ENCODE data around the gene AMPH. TPM values are rescaled to one million over a fixed set of nuclear protein-coding genes. Genes with fewer than 3 reads are reported as not detected.

AMPH gene
- total RNA-seq, 4 donors from 2014 or later, result 2.2 to 6.6 (median 5.9) TPM; not detected in 1

- no peak overlapping the region for H3K4me3 ChIP-seq
- no peak overlapping the region for H3K27ac ChIP-seq
- no peak for DNase-seq
- 7 to 11% methylated on average over 2 of the region's 2 CpGs for WGBS, 2 donors (ENCODE audit: low coverage in 1 of 2)
- no peaks in the 10 kb centered on the region for H3K9me3 ChIP-seq
- intact Hi-C loops (cut with DNase I; ENCODE audit: low total_unique reads) (no loop called here), in situ Hi-C loops (cut with MboI; ENCODE audit: low pct_ligation_motif_present in 1 of 4, low pct_unique_long_range_greater_than_20kb in 1 of 4, low sequenced_read_pairs in 3 of 4) (no loop called here)
- H3K4me1 ChIP-seq, result peaks cover 0 to 5% (median 0%) of the 10 kb centered on the region in 4 donors
- no peaks in the 10 kb centered on the region for H3K36me3 ChIP-seq
- no peaks in the 10 kb centered on the region for H3K27me3 ChIP-seq
- TF ChIP-seq EP300 (IDR thresholded peaks at IDR 0.05; ENCODE audit: low read depth) (no peak), CTCF (IDR thresholded peaks at IDR 0.05) (peak in 2 of 5 experiments; percentile 14)
Measured at GRCh38 chr7:38451840-38452239, 179.3 kb downstream of the AMPH start.

- TF ChIP-seq POLR2A (IDR thresholded peaks at IDR 0.05) (no peak), POLR2AphosphoS5 (IDR thresholded peaks at IDR 0.05) (no peak), EP300 (IDR thresholded peaks at IDR 0.05; ENCODE audit: low read depth) (no peak), CTCF (IDR thresholded peaks at IDR 0.05) (no peak)
- Histone ChIP-seq H3K4me3 (no peak overlapping the region), H3K36me3 (no peaks in the 10 kb centered on the region), H3K27ac (no peak overlapping the region), H3K4me1 (peaks cover 0 to 5% (median 0%) of the 10 kb centered on the region in 4 donors), H3K27me3 (no peaks in the 10 kb centered on the region), H3K9me3 (no peaks in the 10 kb centered on the region)
- intact Hi-C loops (cut with DNase I; ENCODE audit: low total_unique reads), result no loop called here
- in situ Hi-C loops (cut with MboI; ENCODE audit: low pct_ligation_motif_present in 1 of 4, low pct_unique_long_range_greater_than_20kb in 1 of 4, low sequenced_read_pairs in 3 of 4), result no loop called here
- no peak for DNase-seq
- 60 to 79% methylated on average over 3 to 5 of the region's 5 CpGs for WGBS, 2 donors (ENCODE audit: low coverage in 1 of 2)
Measured at GRCh38 chr7:38448584-38449234, 182.5 kb downstream of the AMPH start.

- H3K4me1 ChIP-seq, result peaks cover 0 to 5% (median 0%) of the 10 kb centered on the region in 4 donors
- no peak overlapping the region for H3K27ac ChIP-seq
- intact Hi-C loops (cut with DNase I; ENCODE audit: low total_unique reads) (no loop called here), in situ Hi-C loops (cut with MboI; ENCODE audit: low pct_ligation_motif_present in 1 of 4, low pct_unique_long_range_greater_than_20kb in 1 of 4, low sequenced_read_pairs in 3 of 4) (no loop called here)
- no peaks in the 10 kb centered on the region for H3K9me3 ChIP-seq
- no peak overlapping the region for H3K4me3 ChIP-seq
- H3K36me3 ChIP-seq, result no peaks in the 10 kb centered on the region
- no peak for DNase-seq
- TF ChIP-seq POLR2AphosphoS5 (IDR thresholded peaks at IDR 0.05) (no peak), CTCF (IDR thresholded peaks at IDR 0.05) (no peak), POLR2A (IDR thresholded peaks at IDR 0.05) (no peak), EP300 (IDR thresholded peaks at IDR 0.05; ENCODE audit: low read depth) (no peak)
- 0 to 23% methylated on average over 2 of the region's 2 CpGs for WGBS, 2 donors (ENCODE audit: low coverage in 1 of 2)
- no peaks in the 10 kb centered on the region for H3K27me3 ChIP-seq
Measured at GRCh38 chr7:38448054-38448453, 183.1 kb downstream of the AMPH start.

GRCh38 chr7:38438970-38439369, 192.2 kb downstream of the AMPH start:
- TF ChIP-seq POLR2AphosphoS5 (IDR thresholded peaks at IDR 0.05) (no peak), POLR2A (IDR thresholded peaks at IDR 0.05) (no peak), CTCF (IDR thresholded peaks at IDR 0.05) (no peak), EP300 (IDR thresholded peaks at IDR 0.05; ENCODE audit: low read depth) (no peak)
- H3K27ac ChIP-seq, result no peak overlapping the region
- DNase-seq, result no peak
- no peak overlapping the region for H3K4me3 ChIP-seq
- H3K9me3 ChIP-seq, result no peaks in the 10 kb centered on the region
- H3K27me3 ChIP-seq, result no peaks in the 10 kb centered on the region
- in situ Hi-C loops (cut with MboI; ENCODE audit: low pct_ligation_motif_present in 1 of 4, low pct_unique_long_range_greater_than_20kb in 1 of 4, low sequenced_read_pairs in 3 of 4), result no loop called here
- no peaks in the 10 kb centered on the region for H3K36me3 ChIP-seq
- intact Hi-C loops (cut with DNase I; ENCODE audit: low total_unique reads), result no loop called here
- H3K4me1 ChIP-seq, result no peaks in the 10 kb centered on the region

All from transverse colon (tissue), 4 donors.